Measurements from ENCODE around the gene ADARB2.

DNA sequence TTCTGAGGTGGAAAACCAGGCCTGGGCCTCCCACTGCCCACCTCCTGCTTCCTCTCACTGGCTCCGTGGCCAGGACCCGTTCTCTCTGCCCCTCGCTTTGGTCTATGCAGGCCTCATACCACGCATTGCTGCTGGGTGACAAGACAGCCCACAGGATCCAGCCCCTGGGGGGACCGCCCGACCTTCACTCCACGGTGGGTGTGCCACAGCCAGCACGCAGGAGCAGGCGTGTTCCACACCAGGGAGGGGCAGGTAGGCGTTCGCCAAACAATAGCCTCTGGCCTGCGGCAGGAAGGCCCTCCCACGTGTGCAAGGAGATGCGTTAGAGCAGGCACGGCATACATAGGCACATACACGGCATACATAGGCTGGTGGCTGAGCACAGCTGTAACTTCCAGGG, 447.7 kb downstream of the ADARB2 start:
- TF ChIP-seq POLR2A (IDR thresholded peaks at IDR 0.05; ENCODE audit: low read depth, low read length) (no peak), TAF1 (IDR thresholded peaks at IDR 0.05; ENCODE audit: low read depth, low read length) (no peak), POU2F2 (IDR thresholded peaks at IDR 0.05; ENCODE audit: low read depth, low read length) (no peak), POLR2AphosphoS5 (IDR thresholded peaks at IDR 0.05; ENCODE audit: low read depth, low read length) (no peak)
